ENCODE measurements around the gene KCTD11.
A peak's percentile ranks its signal among the peaks of the same experiment; 100 is the strongest.
"Not testable (repeated sequence)": the region's sequence is repeated elsewhere in the genome, so short reads cannot be mapped to it uniquely, and the experiment has no call there.

The KCTD11 gene

GRCh38 chr17:7343250-7343649 is 8.7 kb upstream of the KCTD11 start:
- no peak for DNase-seq (ENCODE audit: low read depth in 2 of 2)

GRCh38 chr17:7346761-7347614 is 5.0 kb upstream of the KCTD11 start:
- no peak for DNase-seq (ENCODE audit: low read depth in 2 of 2)

- DNase-seq (ENCODE audit: low read depth in 2 of 2), result no peak
Observed at GRCh38 chr17:7347630-7348477, 4.1 kb upstream of the KCTD11 start.

DNA sequence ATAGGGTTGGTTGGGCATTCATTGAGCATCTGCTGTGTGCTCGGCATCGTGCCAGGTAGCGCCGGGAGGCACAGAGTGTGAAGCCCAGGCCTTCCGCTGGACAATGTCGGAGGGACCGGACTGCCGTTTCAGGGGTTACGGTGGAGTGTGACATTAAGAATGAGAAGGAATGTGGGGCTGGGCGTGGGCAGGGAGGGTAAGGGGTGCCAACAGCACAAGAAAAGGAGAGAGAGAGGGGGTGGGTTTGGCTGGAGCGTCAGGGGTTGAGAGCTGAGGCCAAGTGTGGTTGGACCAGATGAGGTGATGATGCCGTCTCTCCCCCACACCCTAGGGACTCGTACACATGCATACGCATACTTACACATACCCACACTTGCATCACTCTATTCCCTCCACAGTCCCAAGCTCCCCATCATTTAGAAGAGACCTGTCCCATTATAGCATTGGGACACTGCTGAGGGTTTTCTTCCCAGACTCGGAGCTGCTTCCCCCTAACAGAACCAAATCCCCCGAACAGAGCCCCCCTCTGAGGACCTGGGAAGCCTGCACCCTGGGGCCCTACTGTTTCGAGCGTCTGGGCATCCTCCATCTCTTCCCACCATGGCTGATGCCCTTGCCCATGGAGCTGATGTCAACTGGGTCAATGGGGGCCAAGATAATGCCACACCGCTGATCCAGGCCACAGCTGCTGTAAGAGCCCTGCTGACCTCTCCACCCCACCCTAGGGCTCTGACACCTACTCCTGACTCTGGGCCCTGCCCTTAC is 3.3 kb upstream of the KCTD11 start:
- no peak for DNase-seq (ENCODE audit: low read depth in 2 of 2)

GRCh38 chr17:7352503-7352889 is 534 bp downstream of the KCTD11 start:
- no peak for DNase-seq (ENCODE audit: low read depth in 2 of 2)

- no peak for DNase-seq (ENCODE audit: low read depth in 2 of 2)
Observed at GRCh38 chr17:7352910-7353635, 1.1 kb downstream of the KCTD11 start.

DNA sequence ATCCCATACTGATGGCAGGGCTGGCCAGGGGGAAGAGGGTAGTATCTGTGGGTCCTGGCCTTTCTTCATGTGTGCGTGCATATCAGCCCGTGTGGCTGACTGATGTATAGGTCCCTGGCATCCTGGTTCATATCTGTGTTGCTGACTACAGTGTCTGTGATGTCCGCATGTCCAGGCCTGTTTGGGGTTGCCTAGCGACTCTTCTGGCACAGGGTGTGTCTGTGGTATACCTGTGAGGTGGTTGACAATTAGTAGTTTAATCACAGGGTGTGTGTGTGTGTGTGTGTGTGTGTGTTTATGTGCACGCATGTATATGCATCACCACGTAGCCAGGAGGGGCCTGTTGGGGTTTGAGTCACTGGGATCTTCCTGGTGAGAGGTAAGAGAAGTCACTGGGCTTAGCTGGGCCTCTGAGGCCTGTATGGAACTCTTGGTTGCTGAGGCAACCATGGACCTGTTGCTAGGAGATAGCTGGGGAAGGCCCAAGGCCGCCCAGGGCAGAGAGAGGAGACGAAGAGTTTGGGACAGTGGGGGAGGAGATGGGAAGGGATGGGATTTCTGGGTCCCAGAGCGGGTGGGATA is 2.4 kb downstream of the KCTD11 start:
- DNase-seq (ENCODE audit: low read depth in 2 of 2), result no peak

DNA sequence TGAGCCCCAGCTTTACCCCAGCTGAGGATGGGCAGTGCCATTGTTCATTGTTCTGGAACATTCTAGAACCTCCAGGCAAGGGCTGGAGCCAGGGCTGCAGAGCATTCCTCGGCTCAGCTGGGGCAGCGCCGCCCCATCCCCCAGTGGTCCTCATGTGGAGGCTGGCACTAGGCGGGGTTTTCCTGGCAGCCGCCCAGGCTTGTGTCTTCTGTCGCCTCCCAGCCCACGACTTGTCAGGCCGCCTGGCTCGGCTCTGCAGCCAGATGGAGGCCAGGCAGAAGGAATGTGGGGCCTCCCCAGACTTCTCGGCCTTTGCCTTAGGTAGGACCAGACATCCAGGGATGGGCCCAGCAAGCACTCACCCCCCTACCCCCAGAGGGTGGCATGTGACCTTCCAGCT is 3.1 kb downstream of the KCTD11 start, which contains the start of gene TMEM95:
TMEM95 (plus strand) TSS at position 104 of the 400 bp plus-strand sequence; CDS start at position 153, 49 bp downstream.
- no peak for DNase-seq (ENCODE audit: low read depth in 2 of 2)

- DNase-seq (ENCODE audit: low read depth in 2 of 2), result no peak
Observed at GRCh38 chr17:7355573-7355972, 3.6 kb downstream of the KCTD11 start.

DNA sequence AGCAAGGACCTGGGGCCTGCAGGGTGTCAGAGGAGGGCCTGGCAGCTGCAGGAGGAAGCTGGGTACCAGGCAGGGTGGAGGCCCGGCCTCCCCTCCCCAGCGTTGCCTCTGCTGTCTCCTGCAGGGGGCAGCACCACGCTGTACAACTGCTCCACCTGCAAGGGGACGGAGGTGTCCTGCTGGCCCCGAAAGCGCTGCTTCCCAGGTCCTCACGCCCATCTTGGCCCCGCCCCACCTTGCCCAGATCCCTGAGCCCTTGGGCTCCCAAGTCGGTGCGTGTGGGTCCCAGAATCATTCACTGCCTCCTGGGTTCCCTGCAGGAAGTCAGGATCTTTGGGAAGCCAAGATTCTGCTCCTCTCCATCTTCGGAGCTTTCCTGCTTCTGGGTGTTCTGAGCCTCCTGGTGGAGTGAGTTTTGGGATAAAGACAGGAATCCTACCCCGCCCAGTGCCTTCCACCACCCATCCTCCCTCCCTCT is 4.1 kb downstream of the KCTD11 start:
- peak; percentile 75 to 80 for DNase-seq (ENCODE audit: low read depth in 2 of 2)

DNA sequence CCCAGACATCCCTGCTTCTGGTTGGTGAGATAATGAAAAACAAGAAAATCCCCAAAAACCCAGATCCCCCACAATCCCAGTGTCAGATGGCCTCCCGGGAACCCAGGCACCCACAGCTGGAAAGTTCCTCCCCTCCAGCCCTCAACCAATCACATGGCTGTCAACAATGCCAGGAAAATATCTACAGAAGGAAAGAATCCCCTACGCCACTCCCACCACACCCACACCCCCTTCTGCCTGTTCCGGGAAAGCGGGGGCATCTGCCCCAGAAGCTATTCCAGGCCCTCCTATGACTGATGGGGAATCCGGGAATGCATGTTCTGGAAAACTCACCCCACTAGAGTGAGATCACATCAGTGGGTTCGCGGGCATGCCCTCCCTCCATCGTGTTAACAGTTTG is 4.8 kb downstream of the KCTD11 start:
- DNase-seq (ENCODE audit: low read depth in 2 of 2), result no peak

- DNase-seq (ENCODE audit: low read depth in 2 of 2), result no peak
Observed at GRCh38 chr17:7357381-7357780, 5.4 kb downstream of the KCTD11 start.

DNA sequence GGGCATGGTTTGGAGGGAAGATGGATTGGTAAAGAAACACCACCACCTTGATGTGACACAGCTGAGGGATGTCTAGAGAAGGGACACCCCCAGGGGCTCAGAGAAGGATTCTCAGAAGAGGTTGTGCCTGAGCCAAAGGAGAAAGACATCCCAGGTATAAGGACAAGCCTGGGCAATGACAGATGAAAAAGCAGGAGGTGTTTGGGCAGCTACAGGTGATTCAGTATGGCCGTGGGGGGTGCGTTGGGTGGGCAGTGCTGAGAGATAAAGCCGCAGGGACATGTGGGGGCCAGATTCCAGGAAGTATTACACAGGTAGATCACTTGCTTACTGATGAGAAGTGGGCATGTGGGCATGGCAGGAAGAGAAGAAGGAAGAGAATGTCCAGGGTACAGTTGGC is 9.9 kb downstream of the KCTD11 start:
- no peak for DNase-seq (ENCODE audit: low read depth in 2 of 2)

GRCh38 chr17:7363311-7363710 is 11.3 kb downstream of the KCTD11 start:
- DNase-seq (ENCODE audit: low read depth in 2 of 2), result no peak

- DNase-seq (ENCODE audit: low read depth in 2 of 2), result not testable (repeated sequence)
Observed at GRCh38 chr17:7365963-7366362, 14.0 kb downstream of the KCTD11 start.

DNA sequence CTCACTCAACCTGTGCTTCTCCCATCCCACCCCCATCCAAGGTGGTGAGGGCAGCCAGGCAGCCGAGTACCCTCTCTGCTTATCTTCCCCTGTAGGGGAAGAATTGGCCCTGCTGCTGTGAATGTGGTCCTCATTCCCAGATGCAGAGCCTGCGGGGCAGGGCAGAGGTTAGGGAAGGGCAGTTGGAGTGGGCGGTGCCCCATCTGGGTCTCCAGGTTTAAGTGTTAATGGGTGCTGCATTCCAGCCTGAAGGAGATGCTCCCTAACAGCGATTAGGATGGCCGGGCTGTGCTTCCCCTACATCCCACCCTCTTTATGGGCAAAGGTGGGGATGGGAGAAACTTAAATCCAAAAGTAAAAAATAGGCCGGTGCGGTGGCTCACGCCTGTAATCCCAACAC is 15.1 kb downstream of the KCTD11 start:
- no peak for DNase-seq (ENCODE audit: low read depth in 2 of 2)

- no peak for DNase-seq (ENCODE audit: low read depth in 2 of 2)
Observed at GRCh38 chr17:7367918-7368598, 16.1 kb downstream of the KCTD11 start.

GRCh38 chr17:7368599-7368994 is 16.6 kb downstream of the KCTD11 start:
- DNase-seq (ENCODE audit: low read depth in 2 of 2), result not testable (repeated sequence)

GRCh38 chr17:7369825-7370224 is 17.9 kb downstream of the KCTD11 start:
- no peak for DNase-seq (ENCODE audit: low read depth in 2 of 2)

DNA sequence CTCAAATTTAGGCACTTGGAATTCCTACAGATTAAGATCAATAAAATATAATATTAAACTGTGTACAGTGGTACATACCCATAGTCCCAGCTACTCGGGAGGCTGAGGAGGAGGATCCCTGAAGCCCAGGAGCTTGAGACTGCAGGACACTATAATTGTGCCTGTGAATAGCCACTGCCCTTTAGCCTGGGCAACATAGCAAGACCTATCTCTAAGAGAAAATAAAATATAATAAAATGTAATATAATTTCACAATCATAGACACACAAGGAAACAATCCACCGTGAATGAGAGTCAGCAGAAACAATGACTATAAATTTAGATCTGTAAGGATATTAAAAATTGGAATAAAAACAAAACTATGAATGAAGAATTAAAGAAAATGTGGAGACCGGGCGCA is 18.9 kb downstream of the KCTD11 start:
- no peak for DNase-seq (ENCODE audit: low read depth in 2 of 2)
